ENCODE measurements around the gene FOXG1.

FOXG1 gene

DNA sequence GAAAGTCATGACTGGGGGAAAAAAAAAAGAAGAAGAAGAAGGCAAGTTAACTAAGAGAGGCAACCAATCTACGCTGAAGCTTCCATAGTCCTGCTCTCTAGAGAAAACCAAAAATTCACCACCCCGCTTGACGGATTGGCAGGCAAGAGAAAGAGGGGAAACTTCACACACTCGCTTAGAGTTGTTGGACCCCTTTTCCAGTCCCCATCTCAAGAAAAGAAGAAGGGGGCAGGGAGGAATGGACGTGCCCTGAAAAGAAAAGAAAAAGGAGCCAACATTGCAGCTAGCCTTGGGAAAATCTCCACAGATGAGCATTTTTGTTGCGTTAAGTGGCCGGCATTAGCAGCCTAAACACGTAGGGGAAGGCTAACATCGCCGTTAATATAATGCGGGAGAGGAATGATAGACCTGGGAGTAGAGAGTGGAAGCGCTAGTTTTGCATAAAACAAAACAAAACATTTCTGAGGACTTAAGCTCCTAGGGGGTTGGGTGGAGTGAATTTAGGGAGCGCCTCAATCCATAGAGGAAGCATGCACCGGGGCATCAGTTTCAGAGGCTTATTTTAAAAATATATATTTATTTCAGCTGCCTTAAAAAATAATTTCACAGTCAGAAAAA, 11.3 kb upstream of the FOXG1 start:
- no peaks in the 10 kb centered on the region for H3K36me3 ChIP-seq (ENCODE audit: control insufficient read depth in 5 of 5, insufficient read depth in 5 of 5, low read length in 5 of 5)
- no peak overlapping the region for H3K9ac ChIP-seq (ENCODE audit: low read length in 5 of 5)
- H3K4me1 ChIP-seq (ENCODE audit: control insufficient read depth in 5 of 5, insufficient read depth in 5 of 5, low read length in 5 of 5): peaks cover 0 to 7% (median 5%) of the 10 kb centered on the region in 5 donors
- H3K4me3 ChIP-seq (ENCODE audit: low read depth in 1 of 5, low read length in 5 of 5): no peak overlapping the region
- peaks cover 41 to 71% (median 52%) of the 10 kb centered on the region in 5 donors for H3K27me3 ChIP-seq (ENCODE audit: control insufficient read depth in 5 of 5, insufficient read depth in 4 of 5, low read length in 5 of 5)
- H3K9me3 ChIP-seq (ENCODE audit: control insufficient read depth in 5 of 5, low read length in 5 of 5): no peaks in the 10 kb centered on the region
- H3K27ac ChIP-seq (ENCODE audit: low read depth, low read length): no peak overlapping the region

DNA sequence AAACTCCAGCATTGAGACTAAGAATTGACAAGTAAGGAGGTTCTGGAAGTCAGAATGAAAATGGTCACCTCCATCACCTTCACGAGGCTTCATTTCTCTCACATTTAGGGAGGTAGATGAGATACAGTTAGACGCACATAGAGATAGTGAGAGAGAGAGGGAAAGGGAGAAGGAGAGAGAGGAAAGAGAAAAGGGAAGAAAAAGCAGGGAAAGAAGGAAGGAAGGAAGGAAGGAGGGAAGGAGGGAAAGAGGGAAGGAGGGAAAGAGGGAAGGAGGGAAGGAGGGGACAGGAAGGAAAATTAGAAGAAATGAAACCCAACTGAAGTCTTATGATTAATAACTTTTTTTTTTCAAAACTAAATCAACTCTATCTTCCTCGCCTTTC, 10.7 kb upstream of the FOXG1 start:
- H3K36me3 ChIP-seq (ENCODE audit: control insufficient read depth in 5 of 5, insufficient read depth in 5 of 5, low read length in 5 of 5): no peaks in the 10 kb centered on the region
- peaks cover 43 to 73% (median 53%) of the 10 kb centered on the region in 5 donors for H3K27me3 ChIP-seq (ENCODE audit: control insufficient read depth in 5 of 5, insufficient read depth in 4 of 5, low read length in 5 of 5)
- no peak overlapping the region for H3K27ac ChIP-seq (ENCODE audit: low read depth, low read length)
- H3K4me1 ChIP-seq (ENCODE audit: control insufficient read depth in 5 of 5, insufficient read depth in 5 of 5, low read length in 5 of 5): peaks cover 0 to 7% (median 5%) of the 10 kb centered on the region in 5 donors
- no peak overlapping the region for H3K4me3 ChIP-seq (ENCODE audit: low read depth in 1 of 5, low read length in 5 of 5)
- no peaks in the 10 kb centered on the region for H3K9me3 ChIP-seq (ENCODE audit: control insufficient read depth in 5 of 5, low read length in 5 of 5)
- H3K9ac ChIP-seq (ENCODE audit: low read length in 5 of 5): no peak overlapping the region

DNA sequence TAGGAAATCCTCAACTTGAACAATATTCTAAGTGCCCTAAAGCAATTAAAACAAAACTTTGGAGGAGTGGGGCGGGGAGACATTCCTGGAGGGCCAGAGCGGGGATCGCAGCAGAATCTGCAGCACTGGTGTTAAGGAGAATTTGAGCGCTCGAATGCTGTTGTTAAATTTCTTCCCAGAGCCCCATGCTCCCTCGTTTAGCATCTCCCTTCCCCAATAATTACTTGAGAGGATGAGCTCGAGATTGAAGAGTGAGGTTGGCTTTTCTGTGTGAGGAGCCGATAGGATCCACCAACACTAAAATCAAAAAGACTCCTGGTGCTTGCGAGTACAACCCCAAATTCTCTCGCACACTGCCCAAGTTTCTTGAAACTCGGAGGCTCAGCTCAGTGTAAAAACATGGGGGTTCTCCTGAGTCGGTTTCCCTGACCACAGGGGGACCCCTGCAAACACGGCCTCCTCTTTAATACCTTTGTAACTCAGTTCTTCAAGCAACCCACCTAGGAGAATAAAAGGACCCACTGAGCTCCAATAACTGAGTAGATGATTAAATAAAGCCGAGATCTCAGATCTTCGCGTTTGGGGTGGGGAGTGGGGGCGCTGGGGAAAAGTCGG, 10.2 kb upstream of the FOXG1 start:
- no peaks in the 10 kb centered on the region for H3K9me3 ChIP-seq (ENCODE audit: control insufficient read depth in 5 of 5, low read length in 5 of 5)
- H3K27me3 ChIP-seq (ENCODE audit: control insufficient read depth in 5 of 5, insufficient read depth in 4 of 5, low read length in 5 of 5): peaks cover 47 to 73% (median 58%) of the 10 kb centered on the region in 5 donors
- no peak overlapping the region for H3K27ac ChIP-seq (ENCODE audit: low read depth, low read length)
- no peak overlapping the region for H3K9ac ChIP-seq (ENCODE audit: low read length in 5 of 5)
- no peak overlapping the region for H3K4me3 ChIP-seq (ENCODE audit: low read depth in 1 of 5, low read length in 5 of 5)
- H3K36me3 ChIP-seq (ENCODE audit: control insufficient read depth in 5 of 5, insufficient read depth in 5 of 5, low read length in 5 of 5): no peaks in the 10 kb centered on the region
- peaks cover 0 to 7% (median 5%) of the 10 kb centered on the region in 5 donors for H3K4me1 ChIP-seq (ENCODE audit: control insufficient read depth in 5 of 5, insufficient read depth in 5 of 5, low read length in 5 of 5)

DNA sequence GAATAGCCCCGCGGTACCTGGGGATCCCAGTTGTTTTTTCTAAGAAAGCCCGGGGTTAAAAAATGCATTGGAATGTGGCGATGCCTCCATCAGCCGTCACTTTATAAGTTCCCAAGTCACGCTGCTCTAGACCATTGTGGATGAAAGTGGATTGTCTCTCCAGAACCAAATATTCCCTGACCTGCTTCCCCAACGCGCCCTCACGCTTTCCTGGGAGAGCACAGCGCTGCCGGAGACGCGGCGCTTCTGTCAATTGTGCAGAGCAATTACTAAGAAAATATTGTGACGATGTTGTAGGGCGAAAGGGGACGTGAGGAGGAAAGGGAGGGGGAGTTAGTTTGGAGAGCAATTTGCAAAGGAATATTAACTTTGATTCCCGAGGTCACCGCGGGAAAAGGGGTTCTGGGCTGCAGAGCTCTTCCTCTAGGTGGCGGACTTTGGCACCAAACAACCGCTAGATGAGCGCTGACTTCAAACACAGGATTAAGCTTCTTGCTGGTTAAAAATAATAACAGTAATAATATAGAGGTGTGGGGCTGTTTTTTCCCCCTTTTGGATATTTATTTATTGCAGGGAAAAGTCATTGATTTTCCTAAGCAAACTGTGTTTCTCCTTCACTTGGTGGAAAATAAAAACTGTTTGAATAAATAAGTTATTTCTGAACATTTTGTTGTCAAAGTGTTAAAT, 9.6 kb upstream of the FOXG1 start:
- no peak overlapping the region for H3K9ac ChIP-seq (ENCODE audit: low read length in 5 of 5)
- no peak overlapping the region for H3K27ac ChIP-seq (ENCODE audit: low read depth, low read length)
- H3K4me1 ChIP-seq (ENCODE audit: control insufficient read depth in 5 of 5, insufficient read depth in 5 of 5, low read length in 5 of 5): peaks cover 0 to 7% (median 5%) of the 10 kb centered on the region in 5 donors
- H3K36me3 ChIP-seq (ENCODE audit: control insufficient read depth in 5 of 5, insufficient read depth in 5 of 5, low read length in 5 of 5): no peaks in the 10 kb centered on the region
- peaks cover 53 to 76% (median 64%) of the 10 kb centered on the region in 5 donors for H3K27me3 ChIP-seq (ENCODE audit: control insufficient read depth in 5 of 5, insufficient read depth in 4 of 5, low read length in 5 of 5)
- H3K9me3 ChIP-seq (ENCODE audit: control insufficient read depth in 5 of 5, low read length in 5 of 5): no peaks in the 10 kb centered on the region
- H3K4me3 ChIP-seq (ENCODE audit: low read depth in 1 of 5, low read length in 5 of 5): peak overlapping the region in 1 of 5 donors; percentile 19

DNA sequence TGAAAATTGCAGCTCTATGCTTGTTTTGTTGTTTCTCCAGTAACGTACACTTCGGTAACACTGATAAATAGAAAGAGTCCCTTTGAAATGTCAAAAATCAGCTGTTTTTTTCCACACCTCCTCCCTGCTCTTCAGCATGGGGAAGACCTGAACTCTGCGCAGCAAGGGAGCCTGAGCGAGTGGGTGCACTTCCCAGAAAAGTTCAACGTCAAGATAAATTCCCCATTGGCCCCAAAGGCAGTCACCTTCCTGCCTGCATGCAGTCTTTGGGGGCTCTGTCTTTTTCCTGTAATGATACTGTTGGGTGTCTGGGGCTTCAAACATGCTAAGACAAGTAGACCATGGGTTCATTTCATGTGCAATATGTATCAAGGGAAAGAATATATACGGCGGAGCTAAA, 8.8 kb upstream of the FOXG1 start:
- Histone ChIP-seq H3K9ac (ENCODE audit: low read length in 5 of 5) (no peak overlapping the region), H3K9me3 (ENCODE audit: control insufficient read depth in 5 of 5, low read length in 5 of 5) (no peaks in the 10 kb centered on the region), H3K36me3 (ENCODE audit: control insufficient read depth in 5 of 5, insufficient read depth in 5 of 5, low read length in 5 of 5) (no peaks in the 10 kb centered on the region), H3K4me1 (ENCODE audit: control insufficient read depth in 5 of 5, insufficient read depth in 5 of 5, low read length in 5 of 5) (peaks cover 0 to 7% (median 5%) of the 10 kb centered on the region in 5 donors), H3K27me3 (ENCODE audit: control insufficient read depth in 5 of 5, insufficient read depth in 4 of 5, low read length in 5 of 5) (peaks cover 61 to 84% (median 70%) of the 10 kb centered on the region in 5 donors), H3K27ac (ENCODE audit: low read depth, low read length) (no peak overlapping the region), H3K4me3 (ENCODE audit: low read depth in 1 of 5, low read length in 5 of 5) (no peak overlapping the region)

DNA sequence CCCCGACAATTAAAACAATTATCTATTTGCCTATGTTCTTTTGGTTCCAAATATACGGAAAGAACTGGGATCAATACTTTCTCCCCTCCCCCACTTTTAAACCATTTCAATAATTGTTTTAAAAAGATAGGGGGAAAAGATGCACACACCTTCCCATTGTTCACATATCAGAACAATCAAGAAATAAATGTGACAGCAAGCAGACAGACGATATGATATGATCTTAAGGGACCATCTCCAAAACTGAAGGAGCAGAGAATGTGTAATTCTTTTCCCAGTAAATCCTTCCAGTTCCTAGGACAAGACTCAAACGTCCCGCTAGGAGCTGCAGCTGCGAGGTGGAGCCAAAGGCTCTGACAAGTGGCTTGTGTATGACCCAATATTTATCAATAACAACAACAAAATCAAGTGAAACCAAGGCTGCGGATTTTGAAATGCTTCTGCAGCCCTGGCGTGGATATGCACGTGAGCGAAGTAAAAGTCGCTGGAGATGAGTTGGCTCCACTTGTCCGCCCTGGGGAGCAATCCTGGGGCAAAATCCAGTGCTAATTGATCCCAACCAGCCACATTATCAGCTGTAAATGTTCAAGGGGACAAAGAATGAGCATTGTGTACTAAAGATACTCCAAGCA, 8.2 kb upstream of the FOXG1 start:
- Histone ChIP-seq H3K27me3 (ENCODE audit: control insufficient read depth in 5 of 5, insufficient read depth in 4 of 5, low read length in 5 of 5) (peaks cover 62 to 87% (median 73%) of the 10 kb centered on the region in 5 donors), H3K9me3 (ENCODE audit: control insufficient read depth in 5 of 5, low read length in 5 of 5) (no peaks in the 10 kb centered on the region), H3K36me3 (ENCODE audit: control insufficient read depth in 5 of 5, insufficient read depth in 5 of 5, low read length in 5 of 5) (no peaks in the 10 kb centered on the region), H3K4me1 (ENCODE audit: control insufficient read depth in 5 of 5, insufficient read depth in 5 of 5, low read length in 5 of 5) (peaks cover 0 to 7% (median 5%) of the 10 kb centered on the region in 5 donors), H3K9ac (ENCODE audit: low read length in 5 of 5) (no peak overlapping the region), H3K27ac (ENCODE audit: low read depth, low read length) (no peak overlapping the region), H3K4me3 (ENCODE audit: low read depth in 1 of 5, low read length in 5 of 5) (no peak overlapping the region)

DNA sequence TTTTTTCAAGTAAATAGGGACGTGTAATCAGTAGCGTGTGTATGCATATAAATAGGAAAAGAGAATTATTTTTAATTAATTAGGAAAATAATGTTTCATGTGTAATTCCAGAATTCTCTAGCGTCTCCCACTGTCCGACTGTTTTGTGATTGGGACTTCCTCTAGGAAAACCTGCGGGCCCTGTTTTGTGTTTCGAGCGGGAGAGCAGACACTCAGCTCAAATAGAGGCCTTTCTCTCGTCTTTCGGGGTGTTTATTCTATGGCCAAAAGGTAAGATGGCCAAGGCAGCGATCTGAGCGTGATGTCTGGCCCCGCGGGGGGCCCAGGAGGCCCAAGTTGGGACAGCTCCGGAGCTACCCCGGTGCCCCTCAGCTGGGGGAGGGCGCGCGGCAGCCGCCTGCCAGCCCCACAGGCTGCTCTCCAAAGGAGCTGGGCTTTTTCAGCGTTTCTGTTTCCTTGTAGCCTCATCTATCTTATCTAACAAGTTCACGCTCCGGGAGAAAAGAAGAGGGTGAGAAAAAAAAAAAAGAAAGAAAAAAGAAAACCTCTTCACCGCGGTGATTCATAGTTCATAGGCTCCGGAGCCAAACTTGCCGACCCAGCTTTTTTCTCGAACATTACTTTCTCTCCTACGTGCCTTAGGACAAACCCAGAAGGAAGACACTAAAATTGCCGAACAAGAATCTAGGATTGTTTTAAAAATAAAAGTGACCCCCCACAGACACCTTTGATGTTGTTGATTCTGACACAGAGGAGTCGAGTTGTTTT, 7.5 kb upstream of the FOXG1 start:
- Histone ChIP-seq H3K4me1 (ENCODE audit: control insufficient read depth in 5 of 5, insufficient read depth in 5 of 5, low read length in 5 of 5) (peaks cover 0 to 7% (median 5%) of the 10 kb centered on the region in 5 donors), H3K36me3 (ENCODE audit: control insufficient read depth in 5 of 5, insufficient read depth in 5 of 5, low read length in 5 of 5) (no peaks in the 10 kb centered on the region), H3K4me3 (ENCODE audit: low read depth in 1 of 5, low read length in 5 of 5) (no peak overlapping the region), H3K27me3 (ENCODE audit: control insufficient read depth in 5 of 5, insufficient read depth in 4 of 5, low read length in 5 of 5) (peaks cover 62 to 88% (median 75%) of the 10 kb centered on the region in 5 donors), H3K9ac (ENCODE audit: low read length in 5 of 5) (no peak overlapping the region), H3K9me3 (ENCODE audit: control insufficient read depth in 5 of 5, low read length in 5 of 5) (no peaks in the 10 kb centered on the region), H3K27ac (ENCODE audit: low read depth, low read length) (no peak overlapping the region)

DNA sequence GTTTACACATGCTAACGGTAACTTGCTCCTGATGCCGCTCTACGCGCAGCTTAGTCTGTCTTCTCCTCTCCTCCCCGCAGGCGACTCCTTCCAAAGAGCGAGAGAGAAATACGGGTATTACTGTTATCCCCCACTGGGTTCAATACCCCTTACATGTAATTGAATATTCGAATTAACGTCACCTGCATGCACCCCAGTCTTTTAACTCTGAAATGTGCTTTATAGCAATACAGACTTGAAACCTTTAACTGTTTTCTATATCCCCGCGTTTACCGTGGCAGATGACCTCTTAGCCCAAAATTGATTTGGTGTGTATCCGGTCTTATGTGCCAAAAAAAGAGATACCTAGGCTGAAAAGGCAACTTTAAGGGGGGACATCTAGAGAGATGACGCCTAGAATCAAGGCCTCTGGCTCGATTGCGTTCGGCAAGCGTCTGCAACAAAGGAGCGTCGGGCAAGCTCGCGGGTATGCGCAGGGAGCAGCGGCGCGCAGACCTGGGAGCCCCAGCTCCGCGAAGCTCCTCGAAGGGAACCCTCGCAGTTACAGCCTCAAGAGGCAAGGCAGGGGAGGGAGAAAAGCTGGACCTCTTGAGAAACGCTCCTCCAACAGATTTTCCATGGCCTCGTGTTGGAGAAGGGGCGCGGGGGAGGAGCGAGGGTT, 6.8 kb upstream of the FOXG1 start:
- H3K4me1 ChIP-seq (ENCODE audit: control insufficient read depth in 5 of 5, insufficient read depth in 5 of 5, low read length in 5 of 5): peaks cover 0 to 7% (median 5%) of the 10 kb centered on the region in 5 donors
- no peak overlapping the region for H3K4me3 ChIP-seq (ENCODE audit: low read depth in 1 of 5, low read length in 5 of 5)
- peaks cover 59 to 91% (median 77%) of the 10 kb centered on the region in 5 donors for H3K27me3 ChIP-seq (ENCODE audit: control insufficient read depth in 5 of 5, insufficient read depth in 4 of 5, low read length in 5 of 5)
- no peak overlapping the region for H3K9ac ChIP-seq (ENCODE audit: low read length in 5 of 5)
- H3K36me3 ChIP-seq (ENCODE audit: control insufficient read depth in 5 of 5, insufficient read depth in 5 of 5, low read length in 5 of 5): no peaks in the 10 kb centered on the region
- no peaks in the 10 kb centered on the region for H3K9me3 ChIP-seq (ENCODE audit: control insufficient read depth in 5 of 5, low read length in 5 of 5)
- no peak overlapping the region for H3K27ac ChIP-seq (ENCODE audit: low read depth, low read length)

DNA sequence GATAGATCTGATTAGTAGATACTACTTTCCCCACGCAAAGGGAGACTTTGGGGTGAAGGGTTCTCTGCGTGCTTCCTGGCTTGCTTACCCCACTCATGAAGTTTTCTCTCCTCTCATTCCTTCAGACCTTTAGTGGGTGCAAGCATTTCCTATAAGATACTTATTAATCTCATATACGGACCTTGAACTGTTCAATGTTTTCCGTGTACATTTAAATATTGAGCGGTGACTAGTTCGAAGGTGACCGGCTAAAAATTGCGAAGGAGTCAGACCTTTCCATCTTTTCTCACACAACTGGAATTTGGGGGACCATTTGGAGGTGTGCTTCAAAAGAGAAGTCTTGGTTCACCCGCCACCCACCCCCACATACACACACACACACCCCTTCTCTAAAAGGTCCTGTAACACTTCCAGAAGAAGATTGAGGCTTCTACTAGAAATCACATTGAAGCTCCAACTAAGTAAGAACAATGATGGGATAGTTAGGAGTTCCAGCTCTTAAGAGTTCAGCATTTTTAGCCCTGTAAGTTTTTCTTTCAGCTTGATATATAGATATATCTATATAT, 6.1 kb upstream of the FOXG1 start:
- no peak overlapping the region for H3K27ac ChIP-seq (ENCODE audit: low read depth, low read length)
- H3K4me3 ChIP-seq (ENCODE audit: low read depth in 1 of 5, low read length in 5 of 5): no peak overlapping the region
- no peaks in the 10 kb centered on the region for H3K36me3 ChIP-seq (ENCODE audit: control insufficient read depth in 5 of 5, insufficient read depth in 5 of 5, low read length in 5 of 5)
- H3K9ac ChIP-seq (ENCODE audit: low read length in 5 of 5): no peak overlapping the region
- H3K27me3 ChIP-seq (ENCODE audit: control insufficient read depth in 5 of 5, insufficient read depth in 4 of 5, low read length in 5 of 5): peaks cover 64 to 91% (median 77%) of the 10 kb centered on the region in 5 donors
- no peaks in the 10 kb centered on the region for H3K9me3 ChIP-seq (ENCODE audit: control insufficient read depth in 5 of 5, low read length in 5 of 5)
- peaks cover 0 to 11% (median 10%) of the 10 kb centered on the region in 5 donors for H3K4me1 ChIP-seq (ENCODE audit: control insufficient read depth in 5 of 5, insufficient read depth in 5 of 5, low read length in 5 of 5)
